RWPE2 (cell line): ENCODE data around the gene OR52E6.

Experiments
- ATAC-seq: fragments of 200-7000 bp; cut with Tn5 transposase; 3 replicates; pipeline ENCODE4 v1.9.1; 2021; ENCODE audit warnings: low read depth
- DNase-seq: peaks from one replicate; pipeline ENCODE4 v3.0.0-alpha.2; 2020; ENCODE audit warnings: low spot score
- H3K27ac ChIP-seq: fragments of 450-650 bp; 2 replicates; pipeline ENCODE4 v1.5.1; 2017; ENCODE audit warnings: mild to moderate bottlenecking; ENCODE audit not compliant: poor library complexity, severe bottlenecking
- H3K27me3 ChIP-seq: fragments of 250-450 bp; sonication (Bioruptor Pico); 2 replicates; pipeline ENCODE4 v1.5.1; 2021; ENCODE audit warnings: mild to moderate bottlenecking, moderate library complexity; ENCODE audit not compliant: insufficient read depth, poor library complexity, severe bottlenecking
- H3K36me3 ChIP-seq: fragments of 250-450 bp; sonication (Bioruptor Pico); 2 replicates; pipeline ENCODE4 v1.5.1; 2020; ENCODE audit warnings: low read depth, mild to moderate bottlenecking, moderate library complexity
- H3K4me1 ChIP-seq: fragments of 250-450 bp; sonication (Bioruptor Pico); 2 replicates; pipeline ENCODE4 v1.5.1; 2021; ENCODE audit warnings: mild to moderate bottlenecking, moderate library complexity; ENCODE audit not compliant: insufficient read depth, poor library complexity, severe bottlenecking
- H3K4me3 ChIP-seq: fragments of 250-450 bp; sonication (Bioruptor Pico); 2 replicates; pipeline ENCODE4 v1.5.1; 2021; ENCODE audit warnings: mild to moderate bottlenecking, moderate library complexity; ENCODE audit not compliant: severe bottlenecking
- H3K9me3 ChIP-seq: fragments of 250-450 bp; sonication (Bioruptor Pico); 2 replicates; pipeline ENCODE4 v1.5.1; 2021; ENCODE audit warnings: mild to moderate bottlenecking, moderate library complexity; ENCODE audit not compliant: severe bottlenecking
- CTCF ChIP-seq: fragments of 450-650 bp; IDR thresholded peaks from one replicate; pipeline ENCODE4 v1.5.1; 2017; ENCODE audit warnings: mild to moderate bottlenecking, moderate library complexity; ENCODE audit not compliant: poor library complexity, severe bottlenecking

OR52E6 gene

GRCh38 chr11:5808500-5809121, 33.1 kb downstream of the OR52E6 start, which contains the start of gene OR52N2:
TSS of gene OR52N2 (plus strand) at chr11:5808924. CDS start at chr11:5820336, 11,412 bp downstream.
- Histone ChIP-seq H3K4me1 (no peaks in the 10 kb centered on the region), H3K27me3 (peaks cover 17% of the 10 kb centered on the region), H3K9me3 (no peaks in the 10 kb centered on the region), H3K4me3 (peak within 1 kb of the TSS; percentile 26), H3K36me3 (no peaks in the 10 kb centered on the region), H3K27ac (no peak within 1 kb of the TSS)
- ATAC-seq (peak; percentile 88), DNase-seq (no peak)
- peak; percentile 78 for TF ChIP-seq CTCF

- no peak for DNase-seq
- no peak for TF ChIP-seq CTCF
- no peaks in the 10 kb centered on the region for H3K9me3 ChIP-seq
- H3K27me3 ChIP-seq = peaks cover 17% of the 10 kb centered on the region
- ATAC-seq = no peak; the same call in 2 of the 3 replicates
- no peak overlapping the region for H3K4me3 ChIP-seq
- no peaks in the 10 kb centered on the region for H3K4me1 ChIP-seq
- no peaks in the 10 kb centered on the region for H3K36me3 ChIP-seq
- no peak overlapping the region for H3K27ac ChIP-seq
Observed at GRCh38 chr11:5807580-5807979, 34.1 kb downstream of the OR52E6 start.

- TF ChIP-seq CTCF = no peak
- H3K4me1 ChIP-seq = no peaks in the 10 kb centered on the region
Observed at GRCh38 chr11:5803982-5804381, 37.7 kb downstream of the OR52E6 start.

DNA sequence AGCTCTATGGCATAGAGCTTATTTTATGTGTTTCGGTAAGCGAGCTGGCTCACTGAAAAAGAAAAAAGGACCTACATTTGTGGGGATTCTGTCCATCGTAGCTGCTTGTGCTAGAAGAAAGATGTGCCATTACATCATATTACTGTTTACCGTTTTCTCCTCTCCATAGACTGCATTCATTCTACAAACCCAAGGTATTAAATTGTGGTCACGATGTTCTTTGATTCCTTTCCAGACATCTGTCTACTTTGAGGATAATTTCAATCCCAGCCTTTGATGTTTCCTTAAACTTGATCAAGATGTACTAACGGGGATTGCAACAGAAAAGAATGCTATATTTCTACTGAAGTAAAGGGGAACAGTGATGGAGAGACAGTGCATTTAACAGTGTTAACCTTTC, 45.2 kb downstream of the OR52E6 start:
- Histone ChIP-seq H3K36me3 (no peaks in the 10 kb centered on the region), H3K4me3 (no peak overlapping the region), H3K4me1 (no peaks in the 10 kb centered on the region), H3K27ac (no peak overlapping the region), H3K9me3 (peaks cover 2% of the 10 kb centered on the region), H3K27me3 (peaks cover 4% of the 10 kb centered on the region)
- no peak for TF ChIP-seq CTCF
- ATAC-seq (no peak), DNase-seq (no peak)

More at GRCh38 chr11:5803982-5804381, 37.7 kb downstream of the OR52E6 start:
- H3K36me3 ChIP-seq = no peaks in the 10 kb centered on the region
- no peak overlapping the region for H3K27ac ChIP-seq
- no peaks in the 10 kb centered on the region for H3K9me3 ChIP-seq
- peaks cover 4% of the 10 kb centered on the region for H3K27me3 ChIP-seq
- H3K4me3 ChIP-seq = no peak overlapping the region
- ATAC-seq (no peak), DNase-seq (no peak)

- TF ChIP-seq CTCF = no peak
- no peak within 1 kb of the TSS for H3K4me3 ChIP-seq
- H3K27ac ChIP-seq = no peak within 1 kb of the TSS
- no peaks in the 10 kb centered on the region for H3K4me1 ChIP-seq
- no peaks in the 10 kb centered on the region for H3K27me3 ChIP-seq
- H3K36me3 ChIP-seq = no peaks in the 10 kb centered on the region
- ATAC-seq = no peak
- H3K9me3 ChIP-seq = peaks cover 2% of the 10 kb centered on the region
- DNase-seq = no peak
Observed at GRCh38 chr11:5791165-5791564, 50.5 kb downstream of the OR52E6 start, which contains the start of gene OR52N1. TSS of gene OR52N1 (minus strand) at chr11:5791265. CDS start at chr11:5788816, 2,449 bp downstream.
